ENCODE data around the gene UTP15.

The UTP15 gene

DNA sequence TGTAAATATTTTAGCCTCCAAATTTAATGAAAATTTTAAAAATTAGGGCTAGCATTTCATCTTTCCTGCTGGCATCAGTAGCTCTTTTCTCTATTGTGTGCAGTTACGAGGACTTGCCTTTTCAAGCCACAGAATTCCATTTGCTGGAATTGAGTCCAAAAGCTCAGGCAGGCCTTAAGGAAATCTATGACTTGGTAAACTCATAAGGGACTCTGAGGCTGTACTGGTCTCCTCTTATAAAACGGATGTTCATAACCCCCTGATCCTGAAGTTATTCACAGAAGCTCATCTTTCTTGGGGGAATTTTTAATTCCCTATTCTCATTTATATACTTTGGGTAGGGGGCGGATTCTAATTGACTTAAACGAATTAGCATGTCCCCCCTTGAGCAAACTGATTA, 23.5 kb upstream of the UTP15 start:
- Mint-ChIP-seq H3K27me3 (peaks cover 25% of the 10 kb centered on the region), H3K4me3 (no peak overlapping the region), H3K4me1 (ENCODE audit: low read depth) (no peaks in the 10 kb centered on the region), H3K36me3 (ENCODE audit: low read depth) (no peaks in the 10 kb centered on the region), H3K9me3 (no peaks in the 10 kb centered on the region), H3K27ac (no peak overlapping the region)
- intact Hi-C loops (cut with micrococcal nuclease) = no loop called here

GRCh38 chr5:73544429-73545402, 20.8 kb upstream of the UTP15 start:
- intact Hi-C loops (cut with micrococcal nuclease) = no loop called here
- Mint-ChIP-seq H3K9me3 (no peaks in the 10 kb centered on the region), H3K4me1 (ENCODE audit: low read depth) (no peaks in the 10 kb centered on the region), H3K36me3 (ENCODE audit: low read depth) (no peaks in the 10 kb centered on the region), H3K27ac (no peak overlapping the region), H3K27me3 (peaks cover 27% of the 10 kb centered on the region), H3K4me3 (no peak overlapping the region)

DNA sequence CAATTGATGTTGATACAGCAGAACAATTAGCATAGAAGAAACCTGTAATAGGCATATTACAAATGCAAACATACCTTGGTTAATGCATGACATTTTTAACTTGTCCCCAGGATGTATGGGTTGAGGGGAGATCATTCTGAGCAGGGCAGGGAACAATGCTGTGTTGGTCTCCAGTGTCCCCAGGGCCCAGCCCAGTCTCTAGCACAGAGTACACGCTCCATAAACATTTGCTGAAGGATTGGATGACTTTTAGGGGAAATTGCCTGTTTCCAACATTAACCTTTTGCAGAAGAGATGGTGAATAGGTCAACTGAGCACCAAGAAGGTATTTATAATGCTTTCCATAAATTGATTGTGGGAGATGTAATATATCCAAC, 20.2 kb upstream of the UTP15 start:
- intact Hi-C loops (cut with micrococcal nuclease) = no loop called here
- Mint-ChIP-seq H3K36me3 (ENCODE audit: low read depth) (no peaks in the 10 kb centered on the region), H3K27ac (no peak overlapping the region), H3K9me3 (no peaks in the 10 kb centered on the region), H3K4me1 (ENCODE audit: low read depth) (no peaks in the 10 kb centered on the region), H3K4me3 (no peak overlapping the region), H3K27me3 (peaks cover 25% of the 10 kb centered on the region)

GRCh38 chr5:73550016-73550415, 15.5 kb upstream of the UTP15 start:
- intact Hi-C loops (cut with micrococcal nuclease) = no loop called here
- Mint-ChIP-seq H3K36me3 (ENCODE audit: low read depth) (peaks cover 20% of the 10 kb centered on the region), H3K27ac (no peak overlapping the region), H3K9me3 (no peaks in the 10 kb centered on the region), H3K4me1 (ENCODE audit: low read depth) (no peaks in the 10 kb centered on the region), H3K27me3 (peaks cover 5% of the 10 kb centered on the region), H3K4me3 (no peak overlapping the region)

DNA sequence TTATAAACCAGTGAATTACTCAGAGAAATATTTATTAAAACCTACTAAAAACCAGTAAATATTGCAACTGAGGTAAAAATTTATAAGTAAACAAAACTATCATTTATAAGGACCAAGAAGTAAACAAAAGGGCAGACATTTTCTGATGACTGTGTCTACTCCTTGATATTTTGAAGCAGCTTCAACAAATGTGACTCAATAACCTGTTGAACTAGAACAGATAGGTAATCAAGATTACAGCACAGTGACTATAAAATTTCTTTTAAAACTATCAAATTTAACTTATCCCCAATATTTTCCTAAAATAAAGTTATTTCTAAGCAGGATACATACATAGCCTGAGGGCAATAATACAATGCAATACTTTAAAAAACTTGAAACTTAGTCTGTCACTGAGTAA, 12.9 kb upstream of the UTP15 start:
- no peaks in the 10 kb centered on the region for H3K4me1 Mint-ChIP-seq (ENCODE audit: low read depth)
- H3K9me3 Mint-ChIP-seq = no peaks in the 10 kb centered on the region
- H3K27ac Mint-ChIP-seq = no peak overlapping the region
- intact Hi-C loops (cut with micrococcal nuclease) = no loop called here
- peaks cover 26% of the 10 kb centered on the region for H3K36me3 Mint-ChIP-seq (ENCODE audit: low read depth)
- no peak overlapping the region for H3K4me3 Mint-ChIP-seq
- peaks cover 2% of the 10 kb centered on the region for H3K27me3 Mint-ChIP-seq

DNA sequence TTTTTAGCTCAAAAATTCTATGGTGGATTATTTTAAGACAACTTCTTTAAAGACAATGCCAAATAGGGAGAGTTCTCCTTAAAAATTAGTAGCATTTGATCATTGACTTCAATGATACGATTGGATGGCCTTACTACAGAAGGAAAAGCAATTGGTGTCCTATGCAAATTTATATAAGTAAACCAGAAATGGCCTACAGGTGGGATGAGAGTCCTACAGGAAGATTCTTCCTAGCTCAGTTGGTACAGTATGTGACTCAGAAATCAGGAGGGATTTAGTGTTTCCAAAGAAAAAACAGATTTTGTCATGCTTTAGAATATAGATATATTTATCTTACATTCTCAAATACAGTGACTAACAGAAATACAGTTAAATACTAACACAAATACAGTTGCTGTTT, 6.6 kb upstream of the UTP15 start:
- H3K27ac Mint-ChIP-seq = no peak overlapping the region
- peaks cover 49% of the 10 kb centered on the region for H3K36me3 Mint-ChIP-seq (ENCODE audit: low read depth)
- intact Hi-C loops (cut with micrococcal nuclease) = no loop called here
- H3K9me3 Mint-ChIP-seq = no peaks in the 10 kb centered on the region
- H3K4me1 Mint-ChIP-seq (ENCODE audit: low read depth) = peaks cover 7% of the 10 kb centered on the region
- no peak overlapping the region for H3K4me3 Mint-ChIP-seq
- H3K27me3 Mint-ChIP-seq = no peaks in the 10 kb centered on the region

- peaks cover 16% of the 10 kb centered on the region for H3K4me1 Mint-ChIP-seq (ENCODE audit: low read depth)
- peak overlapping the region; percentile 95 for H3K4me3 Mint-ChIP-seq
- H3K27ac Mint-ChIP-seq = peak overlapping the region; percentile 96
- intact Hi-C loops (cut with micrococcal nuclease) = no loop called here
- H3K27me3 Mint-ChIP-seq = no peaks in the 10 kb centered on the region
- no peaks in the 10 kb centered on the region for H3K9me3 Mint-ChIP-seq
- H3K36me3 Mint-ChIP-seq (ENCODE audit: low read depth) = peaks cover 42% of the 10 kb centered on the region
Observed at GRCh38 chr5:73564018-73564417, 1.5 kb upstream of the UTP15 start.

- no peaks in the 10 kb centered on the region for H3K9me3 Mint-ChIP-seq
- intact Hi-C loops (cut with micrococcal nuclease) = loop anchor here (1.0 to 5.0 kb wide), 2 partner anchors 66 to 1203 kb away; partner anchors contain the start of genes BTF3, GFM2 and NSA2
- peak overlapping the region; percentile 95 for H3K4me3 Mint-ChIP-seq
- H3K27me3 Mint-ChIP-seq = no peaks in the 10 kb centered on the region
- peak overlapping the region; percentile 96 for H3K27ac Mint-ChIP-seq
- peaks cover 43% of the 10 kb centered on the region for H3K36me3 Mint-ChIP-seq (ENCODE audit: low read depth)
- peaks cover 16% of the 10 kb centered on the region for H3K4me1 Mint-ChIP-seq (ENCODE audit: low read depth)
Observed at GRCh38 chr5:73564675-73565074, 868 bp upstream of the UTP15 start.

- H3K4me1 Mint-ChIP-seq (ENCODE audit: low read depth) = peaks cover 16% of the 10 kb centered on the region
- H3K36me3 Mint-ChIP-seq (ENCODE audit: low read depth) = peaks cover 49% of the 10 kb centered on the region
- peak overlapping the region; percentile 96 for H3K27ac Mint-ChIP-seq
- no peaks in the 10 kb centered on the region for H3K27me3 Mint-ChIP-seq
- H3K4me3 Mint-ChIP-seq = peak overlapping the region; percentile 95
- intact Hi-C loops (cut with micrococcal nuclease) = loop anchor here (1.0 to 5.0 kb wide), 2 partner anchors 68 to 1201 kb away; partner anchors contain the start of genes BTF3, GFM2 and NSA2
- no peaks in the 10 kb centered on the region for H3K9me3 Mint-ChIP-seq
Observed at GRCh38 chr5:73565969-73566547, 515 bp downstream of the UTP15 start.

GRCh38 chr5:73582285-73583145, 17.0 kb downstream of the UTP15 start:
- Mint-ChIP-seq H3K36me3 (ENCODE audit: low read depth) (peaks cover 36% of the 10 kb centered on the region), H3K4me1 (ENCODE audit: low read depth) (no peaks in the 10 kb centered on the region), H3K27me3 (no peaks in the 10 kb centered on the region), H3K4me3 (no peak overlapping the region), H3K27ac (no peak overlapping the region), H3K9me3 (no peaks in the 10 kb centered on the region)
- intact Hi-C loops (cut with micrococcal nuclease) = no loop called here

- no peaks in the 10 kb centered on the region for H3K27me3 Mint-ChIP-seq
- H3K4me1 Mint-ChIP-seq (ENCODE audit: low read depth) = no peaks in the 10 kb centered on the region
- no peaks in the 10 kb centered on the region for H3K9me3 Mint-ChIP-seq
- no peak overlapping the region for H3K4me3 Mint-ChIP-seq
- H3K27ac Mint-ChIP-seq = no peak overlapping the region
- intact Hi-C loops (cut with micrococcal nuclease) = no loop called here
- H3K36me3 Mint-ChIP-seq (ENCODE audit: low read depth) = no peaks in the 10 kb centered on the region
Observed at GRCh38 chr5:73587923-73588322, 22.4 kb downstream of the UTP15 start.

DNA sequence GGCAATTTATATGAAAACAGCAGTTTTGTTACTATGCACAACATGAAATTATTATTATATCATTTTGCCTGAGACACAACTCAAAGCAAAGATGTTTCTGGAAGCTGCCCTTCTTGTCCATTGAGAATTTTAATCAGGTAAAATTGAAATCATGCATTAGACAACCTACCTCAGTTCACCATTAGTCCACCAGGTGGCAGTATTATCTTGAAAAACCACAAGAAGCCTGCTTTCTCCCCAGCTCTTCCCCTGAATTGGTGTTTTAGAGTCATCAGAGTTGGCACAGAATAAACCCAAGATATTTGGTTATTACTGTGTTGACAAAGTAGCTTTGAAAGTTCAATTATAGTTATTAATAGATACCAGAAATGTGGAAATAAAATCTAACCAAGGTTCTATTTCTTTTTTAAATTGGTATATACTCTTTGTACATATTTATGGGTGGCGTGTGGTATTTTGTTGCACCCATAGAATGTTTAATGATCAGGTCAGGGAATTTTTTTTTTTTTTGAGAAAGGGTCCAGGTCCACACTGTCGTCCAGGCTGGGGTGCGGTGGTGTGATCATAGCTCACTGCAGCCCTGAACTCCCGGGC, 25.7 kb downstream of the UTP15 start:
- intact Hi-C loops (cut with micrococcal nuclease) = loop anchor here (1.0 to 5.0 kb wide), 2 partner anchors 201 to 1056 kb away; no protein-coding TSS in a partner anchor
- H3K4me1 Mint-ChIP-seq (ENCODE audit: low read depth) = no peaks in the 10 kb centered on the region
- H3K27me3 Mint-ChIP-seq = no peaks in the 10 kb centered on the region
- H3K27ac Mint-ChIP-seq = no peak overlapping the region
- no peaks in the 10 kb centered on the region for H3K9me3 Mint-ChIP-seq
- H3K36me3 Mint-ChIP-seq (ENCODE audit: low read depth) = no peaks in the 10 kb centered on the region
- H3K4me3 Mint-ChIP-seq = no peak overlapping the region

DNA sequence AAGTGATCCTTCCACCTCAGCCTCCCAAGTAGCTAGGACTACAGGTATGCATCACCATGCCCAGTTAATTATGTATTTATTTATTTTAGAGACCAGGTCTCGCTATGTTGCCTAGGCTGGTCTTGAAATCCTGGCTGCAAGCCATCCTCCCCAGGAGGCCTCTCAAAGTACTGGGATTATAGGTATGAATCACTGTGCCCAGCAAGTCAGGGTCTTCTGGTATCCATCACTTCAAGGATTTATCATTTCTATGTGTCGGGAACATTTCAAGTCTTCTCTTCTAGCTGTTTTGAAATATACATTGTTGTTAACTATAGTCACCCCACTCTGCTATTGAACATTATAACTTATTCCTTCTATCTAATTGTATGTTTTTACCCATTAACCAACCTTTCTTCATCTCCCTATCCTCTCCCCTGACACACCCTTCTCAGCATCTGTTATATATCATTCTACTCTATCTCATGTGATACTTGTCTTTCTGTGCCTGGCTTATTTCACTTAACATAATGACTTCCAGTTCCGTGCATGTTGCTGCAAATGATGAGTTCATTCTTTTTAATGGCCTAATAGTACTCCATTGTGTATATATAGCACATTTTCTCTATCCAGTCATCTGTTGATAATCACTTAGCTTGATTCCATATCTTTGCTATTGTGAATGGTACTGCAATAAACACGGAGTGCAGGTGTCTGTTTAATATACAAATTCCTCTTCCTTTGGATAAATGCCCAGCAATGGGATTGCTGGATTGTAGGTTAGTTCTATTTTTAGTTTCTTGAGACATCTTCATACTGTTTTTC, 26.4 kb downstream of the UTP15 start:
- no peaks in the 10 kb centered on the region for H3K27me3 Mint-ChIP-seq
- intact Hi-C loops (cut with micrococcal nuclease) = loop anchor here (1.0 to 5.0 kb wide), 2 partner anchors 200 to 1055 kb away; no protein-coding TSS in a partner anchor

More for the DNA sequence above, 26.4 kb downstream of the UTP15 start:
- Mint-ChIP-seq H3K36me3 (ENCODE audit: low read depth) (no peaks in the 10 kb centered on the region), H3K9me3 (no peaks in the 10 kb centered on the region), H3K4me3 (no peak overlapping the region), H3K27ac (no peak overlapping the region), H3K4me1 (ENCODE audit: low read depth) (no peaks in the 10 kb centered on the region)

Measured in dendritic cell treated with granulocyte-macrophage colony-stimulating factor and Interleukin-4, amounts not matched to agents 40 ng/mL and 50 ng/mL, for 4 days (primary cell).